Endothelial cell of umbilical vein (primary cell): ENCODE measurements around the gene MS4A4A. TPM values are rescaled to one million over a fixed set of nuclear protein-coding genes. Genes with fewer than 3 reads are reported as not detected.

Experiments
- BruUV-seq: library from RNA; stranded (reverse); fragments of 400-500 nt; replicated peaks from 2 replicates; lab custom pipeline; 2021; lab: Mats Ljungman, UMichigan
- CTCF ChIA-PET: fragments of 300-600, 350-600 bp; sonication (Branson Sonifier 250); formaldehyde crosslinking; loops from one replicate; lab custom pipeline; 2021; ENCODE audit warnings: antibody characterized with exemption, inconsistent platforms; lab: Charles Lee
- POLR2A ChIA-PET: fragments of 300-600, 350-600 bp; sonication (Branson Sonifier 250); formaldehyde crosslinking; loops from one replicate; lab custom pipeline; 2021; ENCODE audit warnings: antibody characterized with exemption, inconsistent platforms; lab: Charles Lee
- DNase-seq: peaks from one replicate; pipeline ENCODE4 v3.0.0-alpha.2; 2011; ENCODE audit warnings: low read depth, low spot score
- FAIRE-seq: peaks from 2 replicates; lab custom pipeline; 2011; peaks lifted over from hg19 to GRCh38; lab: Jason Lieb, UNC
- H2AFZ ChIP-seq: 2 replicates; pipeline ENCODE4 v1.6.0; 2012; ENCODE audit warnings: low read depth, low read length, control low read depth, inconsistent platforms
- H3K27ac ChIP-seq: 2 replicates; pipeline ENCODE4 v1.5.1; 2011; ENCODE audit warnings: low read depth, mild to moderate bottlenecking, control low read depth, low read length, moderate library complexity; ENCODE audit not compliant: insufficient read depth
- H3K27me3 ChIP-seq, 2 experiments: 2 replicates each; pipeline versions ENCODE4 v1.6.0 to v1.6.1; 2011; ENCODE audit warnings: low read length in 2 of 2, mixed read lengths in 1 of 2; ENCODE audit not compliant: control insufficient read depth in 2 of 2, insufficient read depth in 2 of 2
- H3K36me3 ChIP-seq, 2 experiments: 2 replicates in 1 of 2; 3 replicates in 1 of 2; pipeline ENCODE4 v1.5.1; 2011; ENCODE audit warnings: low read length in 2 of 2, mild to moderate bottlenecking in 1 of 2, moderate library complexity in 1 of 2; ENCODE audit not compliant: control insufficient read depth in 2 of 2, insufficient read depth in 2 of 2; ENCODE audit errors: extremely low read depth in 1 of 2
- H3K4me1 ChIP-seq: 3 replicates; pipeline ENCODE4 v1.5.1; 2011; ENCODE audit warnings: mild to moderate bottlenecking, low read length; ENCODE audit not compliant: control insufficient read depth, insufficient read depth; ENCODE audit errors: extremely low read depth
- H3K4me2 ChIP-seq: 2 replicates; pipeline ENCODE4 v1.6.1; 2011; ENCODE audit warnings: low read length, control low read depth, mixed read lengths; ENCODE audit not compliant: insufficient read depth
- H3K4me3 ChIP-seq, 3 experiments: fragments of 200-600 bp in 1 of 3; sonication (generic), shearing (Covaris generic) in 1 of 3; replicated peaks in 1 of 3; 2 replicates each; pipeline ENCODE4 v1.5.1; 2011 to 2016; ENCODE audit warnings: control low read depth in 3 of 3, low read length in 3 of 3, mild to moderate bottlenecking in 2 of 3, inconsistent platforms in 1 of 3, low read depth in 1 of 3, moderate library complexity in 1 of 3; ENCODE audit not compliant: insufficient read depth in 1 of 3
- H3K79me2 ChIP-seq: 2 replicates; pipeline ENCODE4 v1.6.0; 2012; ENCODE audit warnings: low read length, inconsistent platforms; ENCODE audit not compliant: control insufficient read depth, insufficient read depth
- H3K9ac ChIP-seq: replicated peaks from 2 replicates; pipeline ENCODE3; 2011; ENCODE audit warnings: low read length, control low read depth; ENCODE audit not compliant: insufficient read depth; ENCODE audit errors: extremely low read depth
- H3K9me1 ChIP-seq: replicated peaks from 3 replicates; pipeline ENCODE4 v1.6.0; 2011; ENCODE audit warnings: mild to moderate bottlenecking, low read length; ENCODE audit not compliant: control insufficient read depth, insufficient read depth; ENCODE audit errors: extremely low read depth
- H3K9me3 ChIP-seq: replicated peaks from 2 replicates; pipeline ENCODE4 v1.5.1; 2012; ENCODE audit warnings: low read length, inconsistent platforms; ENCODE audit not compliant: control insufficient read depth, insufficient read depth
- H4K20me1 ChIP-seq: replicated peaks from 2 replicates; pipeline ENCODE3; 2011; ENCODE audit warnings: mild to moderate bottlenecking, low read length; ENCODE audit not compliant: control insufficient read depth, insufficient read depth; ENCODE audit errors: extremely low read depth
- CTCF ChIP-seq, 2 donors: IDR thresholded peaks; 1 replicate in 1 of 2; 2 replicates in 1 of 2; pipeline ENCODE4 v1.5.1; 2011; ENCODE audit warnings: low read length in 2 of 2, mild to moderate bottlenecking in 2 of 2, moderate library complexity in 2 of 2, control low read depth in 1 of 2, inconsistent platforms in 1 of 2, low read depth in 1 of 2; ENCODE audit not compliant: insufficient read depth in 1 of 2; ENCODE audit errors: extremely low read depth in 1 of 2
- EZH2 ChIP-seq: IDR thresholded peaks from 2 replicates; pipeline ENCODE4 v1.6.1; 2012; ENCODE audit warnings: borderline replicate concordance, low read depth, mild to moderate bottlenecking, moderate library complexity, low read length, inconsistent platforms; ENCODE audit not compliant: severe bottlenecking
- FOS ChIP-seq: IDR thresholded peaks from 2 replicates; pipeline ENCODE4 v1.6.1; 2011; ENCODE audit warnings: mild to moderate bottlenecking, low read length, moderate library complexity, borderline replicate concordance; ENCODE audit not compliant: insufficient read depth
- GATA2 ChIP-seq: IDR thresholded peaks from 2 replicates; pipeline ENCODE4 v1.7.0; 2011; ENCODE audit warnings: low read depth, mild to moderate bottlenecking, moderate library complexity, mixed read lengths, low read length; ENCODE audit not compliant: insufficient read length, insufficient read depth
- JUN ChIP-seq: IDR thresholded peaks from 2 replicates; pipeline ENCODE4 v1.6.1; 2011; ENCODE audit warnings: borderline replicate concordance, low read depth; ENCODE audit not compliant: insufficient read length, insufficient read depth
- MYC ChIP-seq: IDR thresholded peaks from one replicate; pipeline ENCODE4 v1.6.1; 2011; ENCODE audit warnings: mild to moderate bottlenecking, low read depth, low read length
- POLR2A ChIP-seq: IDR thresholded peaks from 2 replicates; pipeline ENCODE4 v1.6.1; 2012; ENCODE audit warnings: low read depth, mild to moderate bottlenecking, control low read depth, low read length
- POLR2AphosphoS5 ChIP-seq: IDR thresholded peaks from 2 replicates; pipeline ENCODE4 v1.6.1; 2012; ENCODE audit warnings: low read depth, mild to moderate bottlenecking, control low read depth, low read length, moderate library complexity; ENCODE audit not compliant: insufficient read depth
- dilution Hi-C: fragments of 300-500 bp; cut with MboI; formaldehyde crosslinking; loops from one replicate; pipeline ENCODE4 v1.15.0; 2019; ENCODE audit warnings: low sequenced_read_pairs; ENCODE audit not compliant: extremely low pct_ligation_motif_present
- intact Hi-C: fragments of 100-400 bp; cut with micrococcal nuclease; formaldehyde crosslinking; loops from one replicate; pipeline ENCODE4 v1.10.0; 2022
- polyA plus RNA-seq, 4 experiments: library from polyadenylated mRNA; depleted of rRNA in 3 of 4; stranded (reverse) in 3 of 4; unstranded in 1 of 4; fragments of >200 nt; gene quantifications; 2 replicates each; pipeline versions ENCODE4 v1.2.1 to v1.2.3, GENCODE V29; 2011 to 2012; ENCODE audit warnings: missing spikeins in 1 of 4
- total RNA-seq: library from RNA; stranded (reverse); gene quantifications from 2 replicates; pipeline ENCODE4 v1.2.3, GENCODE V29; 2021
- TF ChIP-seq, protein P1 (sequence below): IDR thresholded peaks from 2 replicates; pipeline ENCODE4 v1.6.1; 2011; ENCODE audit not compliant: insufficient read depth, insufficient read length

MS4A4A gene
- total and polyA plus RNA-seq, 2 donors (not counting 3 experiments of a cell fraction or from before 2014, with no cell fraction given), result 0.19 TPM; not detected in 1

DNA sequence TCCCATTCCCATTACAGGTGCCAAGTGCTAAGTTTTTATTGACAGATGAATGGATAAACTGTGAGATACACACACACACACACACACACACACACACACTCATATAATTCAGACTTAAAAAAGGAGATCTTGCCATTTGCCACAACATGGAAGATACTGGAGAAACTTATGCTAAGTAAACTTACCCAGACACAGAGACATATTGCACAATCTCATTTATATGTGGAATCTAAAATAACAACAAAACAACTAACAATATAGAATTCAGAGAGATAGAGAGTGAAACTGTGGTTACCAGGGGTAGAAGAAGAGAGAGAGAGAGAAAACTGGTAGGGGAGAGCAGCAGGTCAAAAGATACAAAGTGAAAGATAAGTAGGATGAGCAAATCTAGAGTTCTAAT, 48.0 kb downstream of the MS4A4A start:
- Histone ChIP-seq H3K4me1 (no peaks in the 10 kb centered on the region), H3K36me3 (no peaks in the 10 kb centered on the region), H4K20me1 (no peaks in the 10 kb centered on the region), H3K27ac (no peak overlapping the region), H3K9me3 (no peaks in the 10 kb centered on the region), H2AFZ (no peak overlapping the region), H3K4me3 (no peak overlapping the region), H3K9me1 (no peaks in the 10 kb centered on the region), H3K4me2 (no peak overlapping the region), H3K27me3 (peaks cover 0 to 3% of the 10 kb centered on the region in 2 experiments), H3K79me2 (no peaks in the 10 kb centered on the region), H3K9ac (no peak overlapping the region)
- FAIRE-seq (no peak), DNase-seq (no peak)
- ChIA-PET CTCF (no interaction called here), POLR2A (no interaction called here)
- intact Hi-C loops, result no loop called here
- no peak for TF ChIP-seq POLR2AphosphoS5
- TF ChIP-seq POLR2A, result no peak
- TF ChIP-seq EZH2, result no peak
- TF ChIP-seq GATA2, result no peak
- TF ChIP-seq FOS, result no peak
- no peak for TF ChIP-seq JUN
- TF ChIP-seq, protein P1, sequence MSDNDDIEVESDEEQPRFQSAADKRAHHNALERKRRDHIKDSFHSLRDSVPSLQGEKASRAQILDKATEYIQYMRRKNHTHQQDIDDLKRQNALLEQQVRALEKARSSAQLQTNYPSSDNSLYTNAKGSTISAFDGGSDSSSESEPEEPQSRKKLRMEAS, result no peak
- TF ChIP-seq MYC, result no peak
- BruUV-seq, result no TSS peak
- dilution Hi-C loops, result no loop called here

- H3K9me1 ChIP-seq, result no peaks in the 10 kb centered on the region
- ChIA-PET POLR2A (no interaction called here), CTCF (interaction anchor here (1.2 to 6.4 kb wide), 11 partner anchors 10 to 163 kb away, joined by 3 to 74 read pairs (median 13); no protein-coding TSS in a partner anchor)
- H3K4me1 ChIP-seq, result no peaks in the 10 kb centered on the region
- TF ChIP-seq GATA2, result no peak
- TF ChIP-seq POLR2AphosphoS5, result no peak
- no peak for TF ChIP-seq CTCF (IDR thresholded peaks at IDR 0.05; ENCODE audit: extremely low read depth in 1 of 2, insufficient read depth in 1 of 2, low read depth in 1 of 2, low read length in 2 of 2)
- TF ChIP-seq, protein P1, result no peak
- no peak for TF ChIP-seq POLR2A
- no peak for TF ChIP-seq FOS
- TF ChIP-seq MYC, result no peak
- no peaks in the 10 kb centered on the region for H3K36me3 ChIP-seq
- peaks cover 0 to 3% of the 10 kb centered on the region in 2 experiments for H3K27me3 ChIP-seq
- FAIRE-seq (no peak), DNase-seq (no peak)
- no peak overlapping the region for H2AFZ ChIP-seq
- BruUV-seq, result no TSS peak
- intact Hi-C loops (no loop called here), dilution Hi-C loops (no loop called here)
- H3K79me2 ChIP-seq, result no peaks in the 10 kb centered on the region
- H3K4me2 ChIP-seq, result no peak overlapping the region
- no peak overlapping the region for H3K4me3 ChIP-seq
- H4K20me1 ChIP-seq, result no peaks in the 10 kb centered on the region
- H3K9ac ChIP-seq, result no peak overlapping the region
- no peak overlapping the region for H3K27ac ChIP-seq
- no peaks in the 10 kb centered on the region for H3K9me3 ChIP-seq
Observed at GRCh38 chr11:60332846-60333245, 52.4 kb downstream of the MS4A4A start.
